Hepatocyte (in vitro differentiated cells): ENCODE results near the gene VWA3A.

Experiments
- CTCF ChIP-seq: fragments of 200-600 bp; sonication (generic); IDR thresholded peaks from 2 replicates; pipeline ENCODE4 v1.5.1; 2016; ENCODE audit warnings: antibody characterized with exemption, mild to moderate bottlenecking; ENCODE audit not compliant: poor library complexity
- EZH2 ChIP-seq: fragments of 200-600 bp; sonication (generic); IDR thresholded peaks from 2 replicates; pipeline ENCODE4 v1.6.1; 2016; ENCODE audit warnings: antibody characterized with exemption, mild to moderate bottlenecking, borderline replicate concordance

- TF ChIP-seq CTCF (no peak), EZH2 (no peak)
These were observed 70.3 kb downstream of the VWA3A start for GRCh38 chr16:22162656-22163009.
